HG03039 (cell line): ENCODE data around the gene SLC26A11.
"Not testable (repeated sequence)": the region's sequence is repeated elsewhere in the genome, so short reads cannot be mapped to it uniquely, and the experiment has no call there.

ENCODE experiments used
- ATAC-seq: cut with Tn5 transposase; IDR thresholded peaks from one replicate; pipeline ENCODE4 v1.9.1; 2021; ENCODE audit warnings: mild to moderate bottlenecking, moderate library complexity; ENCODE audit not compliant: unreplicated experiment

Gene SLC26A11

GRCh38 chr17:80237386-80237785, 17.2 kb downstream of the SLC26A11 start:
- ATAC-seq: no peak

GRCh38 chr17:80242505-80242904, 22.3 kb downstream of the SLC26A11 start:
- no peak for ATAC-seq

DNA sequence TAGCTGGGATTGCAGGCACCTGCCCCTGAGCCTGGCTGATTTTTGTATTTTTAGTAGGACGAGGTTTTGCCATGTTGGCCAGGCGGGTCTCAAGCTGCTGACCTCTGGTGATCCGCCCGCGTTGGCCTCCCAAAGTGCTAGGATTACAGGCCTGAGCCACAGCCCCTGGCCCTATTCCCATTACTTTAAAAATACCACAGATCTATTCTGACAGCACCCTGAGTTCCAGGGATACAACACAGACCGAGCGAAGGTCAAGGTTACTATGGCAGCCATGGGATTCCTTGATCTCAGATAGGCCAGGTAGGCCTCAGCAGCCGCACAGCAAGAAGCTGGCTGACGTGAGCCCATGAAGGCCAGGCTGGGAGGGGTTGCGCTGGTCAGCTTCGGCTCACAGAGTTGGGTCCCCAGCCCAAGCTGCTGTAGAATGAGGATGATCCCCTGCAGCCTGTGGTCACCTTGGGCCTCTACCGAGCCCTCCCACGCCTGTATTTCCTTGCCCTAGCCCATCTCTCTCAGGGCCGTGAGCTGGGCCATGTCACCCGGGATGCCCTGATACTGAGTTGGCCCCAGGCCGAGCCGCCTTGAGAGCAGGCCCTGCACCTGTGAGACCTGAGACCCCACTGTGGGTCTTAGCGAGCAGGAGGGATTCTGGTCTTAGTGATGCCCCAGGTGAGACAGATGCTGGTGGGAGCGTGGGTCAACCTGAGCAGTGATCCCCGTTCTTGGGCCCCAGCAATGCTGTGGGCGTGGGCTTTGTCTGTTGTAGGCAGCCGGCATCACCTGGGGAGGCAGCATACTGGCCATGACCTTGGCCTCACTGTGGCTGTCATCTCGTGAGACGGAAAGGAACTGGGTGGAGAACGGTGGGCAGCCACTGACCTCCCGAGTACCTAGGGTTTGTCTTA, 23.6 kb downstream of the SLC26A11 start:
- ATAC-seq: no peak

DNA sequence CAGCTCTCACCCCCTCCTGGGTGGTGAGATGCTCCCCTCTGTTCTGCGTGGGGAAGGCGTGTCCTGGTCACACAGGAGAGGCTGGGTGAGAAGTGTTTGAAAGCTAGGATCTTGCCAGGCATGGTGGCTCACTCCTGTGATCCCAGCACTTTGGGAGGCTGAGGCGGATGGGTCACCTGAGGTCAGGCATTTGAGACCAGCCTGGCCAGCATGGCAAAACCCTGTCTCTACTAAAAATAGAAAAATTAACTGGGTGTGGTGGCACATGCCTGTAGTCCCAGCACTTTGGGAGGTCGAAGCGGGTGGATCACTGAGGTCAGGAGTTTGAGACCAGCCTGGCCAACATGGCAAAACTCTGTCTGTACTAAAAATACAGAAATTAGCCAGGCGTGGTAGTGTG, 24.2 kb downstream of the SLC26A11 start:
- not testable (repeated sequence) for ATAC-seq

GRCh38 chr17:80244871-80245509, 24.8 kb downstream of the SLC26A11 start:
- ATAC-seq: no peak

- no peak for ATAC-seq
These were observed 25.5 kb downstream of the SLC26A11 start for GRCh38 chr17:80245566-80246265.

DNA sequence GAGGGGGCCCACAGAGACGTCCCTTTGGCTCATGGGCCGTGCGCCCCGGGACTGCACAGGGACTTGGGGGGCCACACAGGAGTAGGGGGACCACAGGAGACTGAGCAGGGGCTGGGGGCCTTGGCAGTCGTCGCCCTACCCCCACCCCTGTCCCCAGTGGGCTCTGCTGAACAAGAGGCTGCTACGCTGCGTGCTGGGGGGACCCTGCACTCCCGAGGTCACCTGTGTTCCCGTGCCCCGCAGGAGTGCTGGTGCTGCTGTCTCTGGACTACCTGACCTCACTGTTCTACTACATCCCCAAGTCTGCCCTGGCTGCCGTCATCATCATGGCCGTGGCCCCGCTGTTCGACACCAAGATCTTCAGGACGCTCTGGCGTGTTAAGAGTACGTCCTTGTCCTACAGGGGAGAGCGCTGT, 26.0 kb downstream of the SLC26A11 start:
- no peak for ATAC-seq

GRCh38 chr17:80246726-80247125, 26.5 kb downstream of the SLC26A11 start:
- no peak for ATAC-seq

DNA sequence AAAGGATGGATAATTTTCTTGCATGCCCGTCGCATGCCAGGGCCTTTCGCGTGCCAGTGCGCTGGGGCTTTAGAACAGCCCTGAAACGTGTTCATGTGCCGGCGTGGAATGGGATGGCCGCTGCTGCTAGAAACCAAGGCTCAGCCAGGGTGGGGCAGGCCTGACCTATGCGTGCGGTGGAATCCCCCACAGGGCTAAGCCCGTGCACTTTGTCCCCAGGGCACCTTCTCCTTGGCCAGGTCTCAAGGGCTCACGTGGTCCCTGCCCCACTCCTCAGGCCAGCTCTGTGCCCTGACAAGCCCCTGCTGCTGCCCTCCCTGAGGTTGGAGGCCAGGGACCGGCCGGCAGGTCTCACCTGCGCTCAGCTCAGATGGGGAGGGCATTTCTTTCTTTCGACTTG, 27.3 kb downstream of the SLC26A11 start:
- no peak for ATAC-seq

DNA sequence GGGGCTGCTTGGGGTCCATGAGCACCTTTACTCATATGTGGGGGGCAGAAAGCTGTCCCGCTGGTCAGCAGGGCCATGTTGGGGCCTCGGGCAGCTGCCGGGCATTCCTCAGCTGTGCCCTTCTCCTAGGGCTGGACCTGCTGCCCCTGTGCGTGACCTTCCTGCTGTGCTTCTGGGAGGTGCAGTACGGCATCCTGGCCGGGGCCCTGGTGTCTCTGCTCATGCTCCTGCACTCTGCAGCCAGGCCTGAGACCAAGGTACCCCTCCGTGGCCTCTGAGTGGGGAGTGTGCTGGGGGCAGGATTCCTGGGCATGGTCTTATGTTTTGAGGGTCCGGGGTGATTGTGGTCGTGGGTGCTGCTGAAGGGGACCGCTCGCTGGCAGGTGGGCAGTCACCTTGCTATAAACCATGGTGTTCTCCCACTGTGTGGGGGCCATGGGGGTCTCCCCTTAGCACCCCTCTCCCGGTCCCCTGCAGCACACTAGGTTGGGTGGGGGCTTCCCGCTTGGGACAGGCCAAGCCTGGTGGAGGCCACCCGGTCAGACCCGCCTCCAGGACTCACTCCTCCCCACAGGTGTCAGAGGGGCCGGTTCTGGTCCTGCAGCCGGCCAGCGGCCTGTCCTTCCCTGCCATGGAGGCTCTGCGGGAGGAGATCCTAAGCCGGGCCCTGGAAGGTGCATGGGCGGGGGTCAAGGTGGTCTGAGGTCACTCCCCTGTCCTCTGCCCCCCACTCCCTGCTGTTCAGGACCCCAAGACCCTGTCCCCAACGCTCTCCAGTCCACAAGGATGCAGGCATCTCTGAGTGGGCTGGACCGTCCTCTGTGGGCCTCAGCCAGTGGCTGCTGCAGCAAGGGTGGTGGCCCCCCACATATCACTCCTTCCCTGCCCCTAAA, 28.0 kb downstream of the SLC26A11 start:
- no peak for ATAC-seq

DNA sequence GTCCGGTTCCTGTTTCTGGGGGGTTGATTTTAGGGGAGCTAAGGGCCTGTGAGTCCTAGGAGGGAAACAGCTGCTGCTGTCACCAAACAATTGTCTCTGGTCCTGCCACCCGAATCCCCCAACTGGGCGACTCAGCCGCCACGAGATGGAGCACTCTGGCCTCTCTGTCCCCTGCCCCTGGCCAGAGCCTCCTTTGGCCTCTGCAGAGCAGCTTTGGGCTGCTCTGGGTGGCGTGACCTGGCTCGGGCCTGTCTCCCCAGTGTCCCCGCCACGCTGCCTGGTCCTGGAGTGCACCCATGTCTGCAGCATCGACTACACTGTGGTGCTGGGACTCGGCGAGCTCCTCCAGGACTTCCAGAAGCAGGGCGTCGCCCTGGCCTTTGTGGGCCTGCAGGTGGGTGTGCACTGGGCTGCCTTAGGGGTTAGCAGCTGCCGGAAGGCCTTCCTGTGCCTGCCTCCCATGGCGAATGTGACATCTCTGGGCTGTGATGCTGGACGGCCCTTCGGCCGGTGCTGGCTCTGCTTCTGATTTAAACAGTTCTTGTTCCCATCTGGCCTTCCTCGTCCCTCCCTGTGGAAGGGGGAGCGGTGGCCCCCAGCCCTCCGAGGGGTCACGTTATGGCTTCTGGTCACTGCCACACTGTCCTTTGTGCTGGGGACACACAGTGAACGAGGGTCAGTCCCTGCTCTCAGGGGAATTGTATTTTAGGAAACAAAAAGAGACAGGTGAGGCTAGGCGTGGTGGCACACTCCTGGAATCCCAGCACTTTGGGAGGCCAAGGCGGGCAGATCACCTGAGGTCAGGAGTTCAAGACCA, 28.9 kb downstream of the SLC26A11 start:
- ATAC-seq: no peak

- ATAC-seq: no peak
These were observed 31.7 kb downstream of the SLC26A11 start for GRCh38 chr17:80251966-80252365.

DNA sequence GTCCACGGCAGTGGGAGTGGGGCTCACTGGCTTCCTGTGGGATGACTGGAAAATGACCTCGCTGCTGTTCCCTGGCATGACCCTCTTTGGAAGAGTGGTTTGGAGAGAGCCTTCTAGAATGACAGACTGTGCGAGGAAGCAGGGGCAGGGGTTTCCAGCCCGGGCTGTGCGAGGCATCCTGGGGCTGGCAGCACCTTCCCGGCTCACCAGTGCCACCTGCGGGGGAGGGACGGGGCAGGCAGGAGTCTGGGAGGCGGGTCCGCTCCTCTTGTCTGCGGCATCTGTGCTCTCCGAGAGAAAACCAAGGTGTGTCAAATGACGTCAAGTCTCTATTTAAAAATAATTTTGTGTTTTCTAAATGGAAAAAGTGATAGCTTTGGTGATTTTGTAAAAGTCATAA, 32.6 kb downstream of the SLC26A11 start:
- no peak for ATAC-seq

DNA sequence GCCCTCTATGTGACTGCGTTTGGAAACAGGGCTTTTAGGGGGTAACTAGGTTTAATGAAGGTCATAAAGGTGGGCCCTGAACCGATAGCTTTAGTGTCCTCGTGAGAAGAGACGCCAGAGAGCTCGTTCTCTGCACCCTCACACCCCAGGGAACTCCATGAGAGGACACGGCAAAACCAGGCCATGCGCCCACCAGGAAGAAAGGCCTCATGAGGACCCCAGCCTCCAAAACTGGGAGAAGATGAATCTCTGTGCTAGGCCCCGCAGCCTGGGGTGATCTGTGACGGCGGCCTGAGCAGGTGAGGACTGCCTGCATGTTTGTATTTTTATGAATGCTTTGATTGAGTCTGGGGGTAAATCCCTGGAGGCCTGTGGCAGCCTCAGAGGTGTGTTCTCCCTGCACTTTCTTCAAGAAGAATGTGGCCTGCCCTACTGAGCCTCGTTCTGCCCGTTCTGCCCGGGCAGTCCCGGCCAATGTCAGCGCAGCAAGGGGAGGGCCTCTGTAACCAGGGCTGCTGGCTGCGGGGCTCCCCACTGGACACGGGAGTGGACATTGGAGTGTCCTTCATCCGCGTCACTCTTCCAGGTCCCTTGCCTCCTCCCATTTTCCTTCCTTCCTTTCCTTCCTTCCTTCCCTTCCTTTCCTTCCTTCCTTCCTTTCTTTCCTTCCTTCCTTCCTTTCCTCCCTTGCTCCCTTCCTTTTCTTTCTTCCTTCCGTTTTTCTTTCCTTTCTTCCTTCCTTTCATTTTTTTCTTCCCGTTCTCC, 33.6 kb downstream of the SLC26A11 start:
- no peak for ATAC-seq

DNA sequence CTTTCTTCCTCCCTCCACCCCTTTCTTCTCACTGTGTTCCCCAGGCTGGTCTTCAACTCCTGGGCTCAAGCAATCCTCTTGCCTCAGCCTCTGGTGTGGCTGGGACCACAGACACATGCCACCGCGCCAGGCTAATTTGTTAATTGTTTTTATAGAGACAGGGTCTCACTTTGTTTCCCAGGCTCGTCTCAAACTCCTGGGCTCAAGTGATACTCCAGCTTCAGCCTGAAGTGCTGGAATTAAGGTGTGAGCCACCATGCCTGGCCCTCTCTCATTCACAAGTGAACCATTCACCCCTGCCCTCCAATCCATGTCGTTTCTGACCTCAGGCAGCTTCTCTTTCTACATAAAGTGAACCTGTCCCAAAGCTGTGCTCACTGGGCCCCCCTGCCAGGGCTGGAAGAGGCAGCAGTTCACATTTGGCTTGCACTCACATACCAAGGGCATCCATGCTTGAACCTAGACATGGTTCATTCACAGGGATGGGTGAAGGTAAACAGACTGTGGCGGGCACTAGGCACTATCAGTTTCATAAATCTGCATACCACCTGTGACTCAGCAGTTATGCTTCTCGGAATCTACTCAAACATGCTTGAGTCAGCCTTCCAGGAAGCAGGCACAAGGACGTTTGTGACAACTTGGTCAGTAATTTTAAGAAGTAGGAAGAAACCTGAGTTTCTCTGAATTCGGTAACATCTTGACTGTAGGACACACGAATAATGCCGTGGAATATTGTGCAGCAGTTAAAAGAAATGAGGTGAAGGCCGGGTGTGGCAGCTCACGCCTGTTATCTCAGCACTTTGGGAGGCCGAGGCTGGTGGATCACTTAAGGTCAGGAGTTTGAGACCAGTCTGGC, 34.4 kb downstream of the SLC26A11 start:
- ATAC-seq: no peak

GRCh38 chr17:80256034-80256350, 35.8 kb downstream of the SLC26A11 start:
- no peak for ATAC-seq

- ATAC-seq: no peak
These were observed 37.5 kb downstream of the SLC26A11 start for GRCh38 chr17:80257716-80258213.

- ATAC-seq: not testable (repeated sequence)
These were observed 38.1 kb downstream of the SLC26A11 start for GRCh38 chr17:80258296-80258695.
